Parathyroid adenoma (tissue), 2 donors: ENCODE data around the gene MTHFSD.

ENCODE experiments used
- H2AFZ ChIP-seq: fragments of 300-600 bp; sonication (generic); one replicate; pipeline ENCODE4 v1.7.0; 2017; ENCODE audit warnings: antibody characterized with exemption, mild to moderate bottlenecking
- H3K27ac ChIP-seq: fragments of 300-600 bp; sonication (generic); one replicate; pipeline ENCODE4 v1.7.0; 2017
- H3K27me3 ChIP-seq: fragments of 300-600 bp; sonication (generic); one replicate; pipeline ENCODE4 v1.7.0; 2017; ENCODE audit warnings: low read length; ENCODE audit not compliant: control insufficient read depth, insufficient read depth
- H3K36me3 ChIP-seq: fragments of 300-600 bp; sonication (generic); one replicate; pipeline ENCODE4 v1.7.0; 2017; ENCODE audit warnings: low read length; ENCODE audit not compliant: control insufficient read depth, insufficient read depth
- H3K4me1 ChIP-seq: fragments of 300-600 bp; sonication (generic); one replicate; pipeline ENCODE4 v1.7.0; 2017; ENCODE audit warnings: control low read depth
- H3K4me2 ChIP-seq: fragments of 300-600 bp; sonication (generic); one replicate; pipeline ENCODE4 v1.7.0; 2017; ENCODE audit warnings: low read length
- H3K4me3 ChIP-seq: fragments of 300-600 bp; sonication (generic); one replicate; pipeline ENCODE4 v1.7.0; 2017; ENCODE audit warnings: low read depth, low read length
- H3K79me2 ChIP-seq: fragments of 300-600 bp; sonication (generic); one replicate; pipeline ENCODE4 v1.7.0; 2017; ENCODE audit warnings: control low read depth
- H3K9ac ChIP-seq: fragments of 300-600 bp; sonication (generic); one replicate; pipeline ENCODE4 v1.7.0; 2017; ENCODE audit warnings: mild to moderate bottlenecking
- H3K9me3 ChIP-seq: fragments of 300-600 bp; sonication (generic); one replicate; pipeline ENCODE4 v1.7.0; 2017; ENCODE audit warnings: low read length; ENCODE audit not compliant: control insufficient read depth
- TF ChIP-seq, protein P1 (sequence below): fragments of 300-600 bp; sonication (generic); IDR thresholded peaks from one replicate; pipeline ENCODE4 v1.7.0; 2017; ENCODE audit warnings: antibody characterized with exemption, mild to moderate bottlenecking
- donor health status: primary hyperparathyroidism.

Gene MTHFSD

DNA sequence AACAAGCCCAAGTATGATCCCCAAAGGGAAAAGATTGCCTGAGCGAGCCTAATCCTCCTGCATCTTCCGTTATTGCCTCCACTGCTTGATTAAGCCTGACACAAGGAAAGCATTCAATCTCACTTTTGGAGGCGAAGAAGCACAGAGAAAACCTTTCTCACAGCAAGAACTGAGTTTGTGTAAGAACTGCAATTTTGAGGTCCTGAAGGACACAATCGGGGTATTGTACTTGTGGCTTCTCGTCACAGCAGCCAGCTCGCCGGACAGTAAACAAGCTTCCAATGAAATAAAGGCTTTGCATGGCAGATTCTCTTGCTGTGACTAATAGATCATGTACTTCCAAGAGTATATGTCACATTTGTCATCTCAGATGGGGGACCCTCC, 63.4 kb downstream of the MTHFSD start:
- TF ChIP-seq, protein P1, sequence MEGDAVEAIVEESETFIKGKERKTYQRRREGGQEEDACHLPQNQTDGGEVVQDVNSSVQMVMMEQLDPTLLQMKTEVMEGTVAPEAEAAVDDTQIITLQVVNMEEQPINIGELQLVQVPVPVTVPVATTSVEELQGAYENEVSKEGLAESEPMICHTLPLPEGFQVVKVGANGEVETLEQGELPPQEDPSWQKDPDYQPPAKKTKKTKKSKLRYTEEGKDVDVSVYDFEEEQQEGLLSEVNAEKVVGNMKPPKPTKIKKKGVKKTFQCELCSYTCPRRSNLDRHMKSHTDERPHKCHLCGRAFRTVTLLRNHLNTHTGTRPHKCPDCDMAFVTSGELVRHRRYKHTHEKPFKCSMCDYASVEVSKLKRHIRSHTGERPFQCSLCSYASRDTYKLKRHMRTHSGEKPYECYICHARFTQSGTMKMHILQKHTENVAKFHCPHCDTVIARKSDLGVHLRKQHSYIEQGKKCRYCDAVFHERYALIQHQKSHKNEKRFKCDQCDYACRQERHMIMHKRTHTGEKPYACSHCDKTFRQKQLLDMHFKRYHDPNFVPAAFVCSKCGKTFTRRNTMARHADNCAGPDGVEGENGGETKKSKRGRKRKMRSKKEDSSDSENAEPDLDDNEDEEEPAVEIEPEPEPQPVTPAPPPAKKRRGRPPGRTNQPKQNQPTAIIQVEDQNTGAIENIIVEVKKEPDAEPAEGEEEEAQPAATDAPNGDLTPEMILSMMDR = no peak
- H3K36me3 ChIP-seq = no peaks in the 10 kb centered on the region
- no peaks in the 10 kb centered on the region for H3K4me1 ChIP-seq
- H3K4me2 ChIP-seq = no peak overlapping the region
- H3K79me2 ChIP-seq = no peaks in the 10 kb centered on the region
- H3K9me3 ChIP-seq = no peaks in the 10 kb centered on the region
- peaks cover 5% of the 10 kb centered on the region for H3K27me3 ChIP-seq
- H3K4me3 ChIP-seq = no peak overlapping the region
- no peak overlapping the region for H3K27ac ChIP-seq
- no peak overlapping the region for H2AFZ ChIP-seq
- H3K9ac ChIP-seq = no peak overlapping the region

DNA sequence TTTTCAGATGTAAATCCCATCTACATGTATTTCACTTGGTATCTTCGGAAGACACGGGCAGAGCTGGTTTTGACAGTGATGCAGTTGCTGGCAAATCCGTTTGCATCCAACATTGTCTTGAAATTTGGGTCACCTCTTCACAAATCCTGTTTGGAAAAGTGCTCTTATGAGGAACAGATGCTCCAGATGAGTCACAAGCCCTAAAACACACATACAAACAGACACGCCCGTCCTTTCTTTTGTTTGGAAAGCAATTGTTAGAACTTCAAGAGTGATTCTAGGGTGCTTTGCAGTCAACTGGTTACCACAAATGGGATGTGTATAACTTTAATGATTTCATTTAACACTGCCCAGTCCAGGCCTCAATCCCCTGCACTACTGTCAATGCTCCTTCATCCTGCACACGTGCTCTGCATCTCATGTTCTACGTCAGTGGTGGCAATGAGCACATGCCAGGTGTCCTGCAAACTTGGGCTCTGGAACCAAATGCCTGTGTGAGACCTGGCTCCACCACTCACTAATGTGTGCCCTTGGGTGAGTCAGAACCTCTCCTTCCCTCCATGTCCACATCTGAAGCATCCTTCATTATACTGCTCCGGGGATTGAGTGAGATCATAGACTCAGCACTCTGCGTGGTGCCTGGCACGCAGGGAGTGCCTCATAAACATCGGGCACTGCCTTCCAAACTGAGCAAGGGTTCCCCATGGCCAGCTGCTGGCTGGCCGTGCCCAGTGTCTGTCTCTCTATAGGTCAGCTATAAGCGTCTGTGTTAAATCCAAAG, 64.0 kb downstream of the MTHFSD start:
- H3K9ac ChIP-seq = no peak overlapping the region

DNA sequence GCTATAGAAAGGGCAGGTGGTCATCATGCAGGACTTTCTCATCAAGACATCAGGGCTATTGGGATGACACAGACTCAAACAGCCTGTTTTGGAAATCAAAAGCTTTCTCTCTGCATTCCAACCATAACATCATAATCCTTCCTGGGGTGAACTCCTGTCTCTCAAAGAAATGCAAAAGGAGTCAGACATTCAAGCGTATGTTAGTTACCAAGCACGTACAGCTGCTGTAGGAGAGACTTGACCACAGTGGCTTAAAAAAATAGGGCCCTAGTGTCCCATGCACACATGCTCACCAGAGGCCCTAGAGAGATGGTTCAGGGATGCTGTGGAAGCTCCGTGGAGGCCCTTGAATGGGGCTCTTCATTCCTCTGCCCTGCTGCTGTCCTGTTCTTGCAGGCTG, 69.3 kb downstream of the MTHFSD start:
- H2AFZ ChIP-seq = no peak overlapping the region
- H3K4me3 ChIP-seq = no peak overlapping the region
- H3K4me2 ChIP-seq = no peak overlapping the region
- H3K9me3 ChIP-seq = no peaks in the 10 kb centered on the region
- no peaks in the 10 kb centered on the region for H3K27me3 ChIP-seq
- TF ChIP-seq, protein P1 = no peak
- H3K36me3 ChIP-seq = no peaks in the 10 kb centered on the region
- no peaks in the 10 kb centered on the region for H3K79me2 ChIP-seq
- H3K27ac ChIP-seq = no peak overlapping the region
- no peak overlapping the region for H3K9ac ChIP-seq
- H3K4me1 ChIP-seq = no peaks in the 10 kb centered on the region

More for the DNA sequence above, 64.0 kb downstream of the MTHFSD start:
- no peak overlapping the region for H3K27ac ChIP-seq
- no peaks in the 10 kb centered on the region for H3K36me3 ChIP-seq
- H3K4me2 ChIP-seq = no peak overlapping the region
- H3K4me3 ChIP-seq = no peak overlapping the region
- no peaks in the 10 kb centered on the region for H3K79me2 ChIP-seq
- TF ChIP-seq, protein P1 = no peak
- H3K9me3 ChIP-seq = no peaks in the 10 kb centered on the region
- no peak overlapping the region for H2AFZ ChIP-seq
- H3K4me1 ChIP-seq = no peaks in the 10 kb centered on the region
- peaks cover 5% of the 10 kb centered on the region for H3K27me3 ChIP-seq

DNA sequence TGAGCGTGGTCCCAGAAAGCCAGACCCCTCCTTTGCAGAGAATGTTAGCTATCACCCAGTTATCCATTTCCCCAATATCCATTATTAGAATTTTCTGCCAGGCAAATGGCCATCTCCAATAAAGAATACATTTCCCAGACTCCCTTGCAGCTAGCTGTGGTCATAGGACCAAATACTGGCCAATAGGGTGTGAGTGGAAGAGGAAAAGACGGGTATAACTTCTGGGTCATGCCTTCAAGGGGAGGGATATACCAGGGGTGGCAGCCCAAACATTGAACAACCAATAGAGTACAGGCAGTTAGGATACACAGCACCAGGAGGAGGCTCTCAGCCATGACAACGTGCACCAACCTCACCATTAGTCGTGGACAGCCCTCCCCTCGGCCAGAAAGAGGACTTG, 70.8 kb downstream of the MTHFSD start:
- H3K36me3 ChIP-seq = no peaks in the 10 kb centered on the region
- TF ChIP-seq, protein P1 = no peak
- H3K9me3 ChIP-seq = no peaks in the 10 kb centered on the region
- H3K79me2 ChIP-seq = no peaks in the 10 kb centered on the region
- H3K4me3 ChIP-seq = no peak overlapping the region
- H3K27ac ChIP-seq = no peak overlapping the region
- H3K27me3 ChIP-seq = no peaks in the 10 kb centered on the region
- H2AFZ ChIP-seq = no peak overlapping the region
- no peaks in the 10 kb centered on the region for H3K4me1 ChIP-seq
- H3K9ac ChIP-seq = no peak overlapping the region
- H3K4me2 ChIP-seq = no peak overlapping the region

DNA sequence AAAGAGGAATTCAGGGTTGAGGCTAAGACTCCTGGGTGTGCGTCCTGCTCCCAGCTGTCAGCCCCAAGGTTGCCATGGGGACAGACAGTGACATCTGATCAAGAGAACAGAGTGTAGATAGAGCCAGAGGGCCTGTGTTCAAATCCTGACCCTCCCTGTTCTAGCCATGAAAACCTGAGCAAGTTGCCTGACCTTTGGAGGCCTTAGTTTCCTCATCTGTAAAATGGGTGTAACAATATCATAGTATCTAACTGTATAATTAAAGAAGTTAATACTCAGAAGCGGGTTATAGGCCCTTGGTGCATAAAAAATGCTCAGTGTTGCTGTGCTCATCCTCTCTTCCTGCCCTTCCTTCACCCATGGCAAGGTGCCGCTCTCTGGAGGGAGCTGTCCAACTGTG, 73.4 kb downstream of the MTHFSD start:
- TF ChIP-seq, protein P1 = no peak
- Histone ChIP-seq H3K9ac (no peak overlapping the region), H3K36me3 (no peaks in the 10 kb centered on the region), H3K9me3 (no peaks in the 10 kb centered on the region), H3K4me3 (no peak overlapping the region), H3K27ac (no peak overlapping the region), H3K4me2 (no peak overlapping the region), H3K79me2 (no peaks in the 10 kb centered on the region), H2AFZ (no peak overlapping the region), H3K4me1 (no peaks in the 10 kb centered on the region), H3K27me3 (no peaks in the 10 kb centered on the region)
